SW480 (cell line): ENCODE measurements around the gene ZDHHC17.
A peak's percentile ranks its signal among the peaks of the same experiment; 100 is the strongest.
"Not testable (repeated sequence)": the region's sequence is repeated elsewhere in the genome, so short reads cannot be mapped to it uniquely, and the experiment has no call there.

Experiments
- DNase-seq: peaks from one replicate; pipeline ENCODE4 v3.0.0-alpha.2; 2016; ENCODE audit warnings: low spot score

Gene ZDHHC17

GRCh38 chr12:76763746-76764675 lies at the start of gene ZDHHC17:
ZDHHC17 (plus strand) TSS chr12:76764115; CDS start chr12:76764237, 122 bp downstream.
- DNase-seq: peak; percentile 93

DNA sequence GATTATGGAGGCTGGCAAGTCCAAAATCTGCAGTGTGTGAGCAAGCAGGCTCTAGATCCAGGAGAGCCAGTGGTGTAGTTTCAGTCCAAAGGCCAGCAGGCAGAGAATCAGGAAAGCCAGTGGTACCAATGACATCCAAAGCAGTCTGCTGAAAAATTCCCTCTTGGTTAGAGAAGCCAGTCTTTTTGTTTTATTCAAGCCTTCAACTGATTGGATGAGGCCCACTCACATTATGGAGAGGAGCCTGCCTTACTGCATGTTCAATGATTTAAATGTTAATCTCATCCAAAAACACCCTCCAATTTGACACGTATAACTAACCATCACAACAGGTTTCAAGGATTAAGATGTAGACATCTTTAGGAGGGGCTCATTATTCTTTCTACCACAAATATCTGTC lies 49.5 kb upstream of the ZDHHC17 start:
- DNase-seq: no peak

GRCh38 chr12:76714861-76715260 lies 49.1 kb upstream of the ZDHHC17 start:
- no peak for DNase-seq

DNA sequence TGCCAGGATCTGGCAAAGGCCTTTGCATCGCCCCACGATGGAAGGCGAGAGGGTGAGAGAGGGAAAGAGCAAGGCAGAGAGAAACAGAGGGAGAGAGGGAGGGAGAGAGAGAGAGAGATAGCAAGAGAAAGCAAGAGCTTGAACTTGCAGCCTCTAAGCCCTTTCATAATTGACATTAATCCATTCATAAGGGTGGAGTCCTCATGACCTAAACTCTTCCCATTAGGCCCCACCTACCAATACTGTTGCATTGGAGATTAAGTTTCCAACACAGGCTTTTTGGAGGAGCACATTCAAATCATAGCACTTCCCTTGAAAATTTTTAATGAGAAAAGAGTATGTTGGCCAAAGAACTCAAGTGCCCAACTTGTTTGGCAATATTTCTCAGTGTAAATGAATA lies 48.6 kb upstream of the ZDHHC17 start:
- DNase-seq: no peak

DNA sequence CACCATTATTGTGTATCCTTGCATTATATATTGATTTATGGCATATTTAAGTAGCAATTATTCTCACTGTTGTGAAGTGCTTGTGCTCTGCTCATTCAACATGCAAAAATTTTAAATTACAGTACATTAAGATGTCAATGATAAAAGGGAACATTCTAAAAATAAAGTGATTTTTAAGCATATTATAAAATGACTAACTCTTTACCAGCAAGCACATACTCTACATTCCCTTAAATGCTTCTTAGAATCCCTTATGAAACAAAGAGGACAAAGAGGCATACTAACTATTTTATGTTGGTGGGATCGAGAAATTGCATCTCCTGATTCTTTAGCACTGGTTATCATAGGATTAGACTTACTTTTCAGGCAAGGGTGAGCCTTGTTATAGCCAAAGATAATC lies 46.6 kb upstream of the ZDHHC17 start:
- no peak for DNase-seq

GRCh38 chr12:76719171-76720041 lies 44.5 kb upstream of the ZDHHC17 start:
- DNase-seq: no peak

DNA sequence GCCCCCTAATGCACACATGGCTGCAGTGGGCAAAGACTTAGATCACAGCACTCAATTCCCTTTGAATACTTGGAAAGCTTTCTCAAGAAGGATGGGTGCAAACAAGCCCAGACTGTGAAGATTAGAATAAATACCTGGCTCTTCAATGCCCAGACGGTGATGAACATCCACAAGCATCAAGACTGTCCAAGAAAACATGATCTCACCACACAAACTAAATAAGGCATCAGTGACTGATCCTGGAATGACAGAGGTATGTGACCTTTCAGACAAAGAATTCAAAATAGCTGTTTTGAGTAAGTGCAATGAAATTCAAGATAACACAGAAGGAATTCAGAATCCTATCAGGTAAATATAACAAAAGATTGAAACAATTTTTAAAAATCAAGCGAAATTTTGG lies 43.8 kb upstream of the ZDHHC17 start:
- DNase-seq: no peak

- DNase-seq: no peak
Observed at GRCh38 chr12:76726626-76727025, 37.3 kb upstream of the ZDHHC17 start.

- DNase-seq: not testable (repeated sequence)
Observed at GRCh38 chr12:76732188-76732587, 31.7 kb upstream of the ZDHHC17 start.

GRCh38 chr12:76737689-76738088 lies 26.2 kb upstream of the ZDHHC17 start:
- DNase-seq: not testable (repeated sequence)

- no peak for DNase-seq
Observed at GRCh38 chr12:76738824-76739579, 24.9 kb upstream of the ZDHHC17 start.

DNA sequence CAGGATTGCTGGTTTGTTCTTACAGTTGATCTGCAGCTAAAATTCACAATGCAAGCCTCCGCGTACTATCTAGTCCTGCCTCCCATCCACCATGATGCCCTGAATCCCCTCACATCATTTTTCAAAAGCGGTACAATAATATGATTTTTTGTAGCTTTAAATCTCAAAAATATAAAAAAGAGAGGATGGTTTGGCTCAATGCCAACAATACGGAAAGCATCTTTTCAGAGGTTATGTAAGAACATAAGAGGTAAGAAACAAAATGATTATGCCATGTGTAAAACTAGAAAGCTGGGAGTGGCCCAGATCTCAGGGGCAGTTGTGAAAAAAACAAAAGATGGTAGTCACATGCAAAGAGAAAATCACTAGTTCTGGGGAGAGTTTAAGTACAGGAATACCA lies 24.0 kb upstream of the ZDHHC17 start:
- no peak for DNase-seq

DNA sequence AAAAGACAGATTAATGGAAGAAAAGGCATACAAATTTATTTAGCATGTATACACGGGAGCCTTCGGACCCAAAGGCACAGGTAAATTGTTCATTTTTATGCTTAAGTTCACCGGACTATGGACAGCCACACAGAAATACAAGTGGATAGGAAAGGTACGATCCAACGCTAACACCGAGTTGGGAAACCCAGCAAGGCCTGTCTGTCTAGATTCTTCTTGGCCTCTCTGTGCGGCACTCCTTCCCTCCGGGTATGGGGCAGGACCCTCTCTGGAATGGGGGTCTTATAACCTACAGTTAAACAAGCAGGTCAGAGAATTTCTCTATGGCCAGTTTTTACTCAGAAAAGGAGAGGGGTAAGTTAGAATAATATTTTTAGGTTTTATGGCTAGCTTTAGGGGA lies 23.4 kb upstream of the ZDHHC17 start:
- no peak for DNase-seq

GRCh38 chr12:76745343-76745742 lies 18.6 kb upstream of the ZDHHC17 start:
- DNase-seq: no peak

DNA sequence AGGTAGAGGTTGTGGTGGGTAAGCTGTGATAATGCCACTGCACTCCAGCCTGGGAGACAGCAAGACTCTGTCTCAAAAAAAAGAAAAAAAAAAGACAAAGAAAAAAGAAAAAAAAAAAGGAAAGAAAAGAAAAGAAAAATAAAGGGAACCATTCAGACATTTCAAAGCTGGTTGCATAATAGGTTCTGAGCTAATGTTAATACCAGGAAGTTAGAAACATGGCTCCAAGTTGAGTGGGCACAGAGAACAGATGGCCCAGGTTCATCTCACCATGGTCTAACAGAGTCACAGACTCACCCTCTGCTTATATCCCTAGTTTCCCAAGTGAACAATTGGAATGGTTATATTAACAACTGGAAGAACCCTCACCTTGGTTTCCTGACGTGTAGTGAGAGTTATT lies 17.4 kb upstream of the ZDHHC17 start:
- no peak for DNase-seq

GRCh38 chr12:76747245-76747644 lies 16.7 kb upstream of the ZDHHC17 start:
- no peak for DNase-seq

GRCh38 chr12:76755829-76756379 lies 8.0 kb upstream of the ZDHHC17 start:
- DNase-seq: no peak

- DNase-seq: no peak
Observed at GRCh38 chr12:76757694-76758093, 6.2 kb upstream of the ZDHHC17 start.

GRCh38 chr12:76762601-76762980 lies 1.3 kb upstream of the ZDHHC17 start:
- no peak for DNase-seq

DNA sequence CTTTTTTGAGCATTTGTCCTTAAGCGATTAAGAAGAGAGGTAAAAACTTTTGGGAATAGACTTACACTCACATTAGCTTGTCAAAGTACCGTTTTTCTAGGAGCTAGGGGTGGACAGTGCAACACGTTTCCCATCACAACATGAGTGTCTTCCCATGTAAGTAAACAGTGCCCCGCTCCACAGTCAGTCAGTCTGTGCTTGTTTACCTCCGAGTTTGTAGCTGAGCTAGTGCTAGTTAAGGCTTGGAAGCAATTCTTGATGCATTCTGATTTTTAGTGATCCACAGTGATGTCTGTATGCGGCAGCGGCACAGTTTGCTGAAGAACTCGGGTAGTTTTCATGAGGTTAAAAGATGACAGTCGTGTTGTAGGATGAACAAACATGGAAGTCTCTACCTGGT lies 941 bp downstream of the ZDHHC17 start:
- DNase-seq: peak; percentile 4

GRCh38 chr12:76765598-76765997 lies 1.7 kb downstream of the ZDHHC17 start:
- no peak for DNase-seq

DNA sequence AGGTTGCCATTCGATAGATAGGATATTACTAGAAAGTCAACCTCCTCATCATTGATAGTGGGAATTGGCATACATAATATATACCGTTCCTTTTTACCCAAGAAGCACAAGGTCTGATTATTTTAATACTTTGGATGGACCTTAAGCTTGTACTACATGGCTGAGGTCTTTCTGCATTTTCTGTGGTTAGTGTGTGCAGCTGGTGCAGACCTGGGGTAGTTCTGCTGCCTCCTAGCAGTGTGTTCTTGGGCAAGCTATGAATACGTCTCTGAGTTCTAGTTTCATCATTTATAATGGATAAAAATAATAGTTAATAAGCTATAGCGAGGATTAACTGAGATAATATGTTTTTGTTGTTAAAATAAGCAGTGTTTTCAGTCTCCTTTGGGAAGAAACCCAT lies 2.2 kb downstream of the ZDHHC17 start:
- DNase-seq: no peak
